Adipocyte (in vitro differentiated cells): ENCODE results near the gene VCL.
A peak's percentile ranks its signal among the peaks of the same experiment; 100 is the strongest.
"Not testable (repeated sequence)": the region's sequence is repeated elsewhere in the genome, so short reads cannot be mapped to it uniquely, and the experiment has no call there.

Experiments used
- DNase-seq: peaks from one replicate; pipeline ENCODE4 v3.0.0-alpha.2; 2015; ENCODE audit warnings: low read depth
- H3K27me3 ChIP-seq: replicated peaks from 2 replicates; pipeline ENCODE4 v1.7.0; 2013; ENCODE audit warnings: mild to moderate bottlenecking, low read length, moderate library complexity; ENCODE audit not compliant: control insufficient read depth, insufficient read depth
- H3K36me3 ChIP-seq: 2 replicates; pipeline ENCODE4 v1.7.0; 2013; ENCODE audit warnings: low read length, mild to moderate bottlenecking, moderate library complexity; ENCODE audit not compliant: control insufficient read depth, insufficient read depth, severe bottlenecking
- H3K4me1 ChIP-seq: 2 replicates; pipeline ENCODE4 v1.7.0; 2013; ENCODE audit warnings: mild to moderate bottlenecking, low read length, moderate library complexity; ENCODE audit not compliant: control insufficient read depth, insufficient read depth
- H3K4me3 ChIP-seq: 2 replicates; pipeline ENCODE4 v1.7.0; 2013; ENCODE audit warnings: mild to moderate bottlenecking, low read length, moderate library complexity
- H3K9ac ChIP-seq: 2 replicates; pipeline ENCODE4 v1.7.0; 2013; ENCODE audit warnings: mild to moderate bottlenecking, low read length, moderate library complexity
- H3K9me3 ChIP-seq: 2 replicates; pipeline ENCODE4 v1.7.0; 2013; ENCODE audit warnings: mild to moderate bottlenecking, low read length, moderate library complexity; ENCODE audit not compliant: control insufficient read depth

VCL gene

GRCh38 chr10:74048433-74048832 lies 50.5 kb downstream of the VCL start:
- H3K9me3 ChIP-seq: no peaks in the 10 kb centered on the region
- peaks cover 65% of the 10 kb centered on the region for H3K4me1 ChIP-seq
- no peaks in the 10 kb centered on the region for H3K27me3 ChIP-seq
- peak overlapping the region; percentile 80 for H3K9ac ChIP-seq
- H3K4me3 ChIP-seq: no peak overlapping the region
- peaks cover 31% of the 10 kb centered on the region for H3K36me3 ChIP-seq
- no peak for DNase-seq

GRCh38 chr10:74049955-74050354 lies 52.0 kb downstream of the VCL start:
- Histone ChIP-seq H3K9ac (peak overlapping the region; percentile 9), H3K27me3 (no peaks in the 10 kb centered on the region), H3K4me1 (peaks cover 65% of the 10 kb centered on the region), H3K36me3 (peaks cover 17% of the 10 kb centered on the region), H3K4me3 (no peak overlapping the region), H3K9me3 (no peaks in the 10 kb centered on the region)
- DNase-seq: no peak

- H3K9ac ChIP-seq: no peak overlapping the region
- H3K36me3 ChIP-seq: peaks cover 10% of the 10 kb centered on the region
- no peak overlapping the region for H3K4me3 ChIP-seq
- no peaks in the 10 kb centered on the region for H3K27me3 ChIP-seq
- DNase-seq: no peak
- H3K4me1 ChIP-seq: peaks cover 69% of the 10 kb centered on the region
- no peaks in the 10 kb centered on the region for H3K9me3 ChIP-seq
Observed at GRCh38 chr10:74050653-74051052, 52.7 kb downstream of the VCL start.

- H3K9me3 ChIP-seq: no peaks in the 10 kb centered on the region
- no peak for DNase-seq
- no peak overlapping the region for H3K4me3 ChIP-seq
- peaks cover 71% of the 10 kb centered on the region for H3K4me1 ChIP-seq
- no peaks in the 10 kb centered on the region for H3K27me3 ChIP-seq
- H3K36me3 ChIP-seq: no peaks in the 10 kb centered on the region
- no peak overlapping the region for H3K9ac ChIP-seq
Observed at GRCh38 chr10:74051736-74052342, 53.9 kb downstream of the VCL start.

- no peaks in the 10 kb centered on the region for H3K27me3 ChIP-seq
- no peak overlapping the region for H3K4me3 ChIP-seq
- no peaks in the 10 kb centered on the region for H3K36me3 ChIP-seq
- DNase-seq: no peak
- H3K4me1 ChIP-seq: peaks cover 68% of the 10 kb centered on the region
- no peak overlapping the region for H3K9ac ChIP-seq
- no peaks in the 10 kb centered on the region for H3K9me3 ChIP-seq
Observed at GRCh38 chr10:74052994-74053393, 55.1 kb downstream of the VCL start.

- Histone ChIP-seq H3K36me3 (no peaks in the 10 kb centered on the region), H3K4me1 (peaks cover 44% of the 10 kb centered on the region), H3K4me3 (no peak overlapping the region), H3K9ac (no peak overlapping the region), H3K27me3 (no peaks in the 10 kb centered on the region), H3K9me3 (no peaks in the 10 kb centered on the region)
- DNase-seq: no peak
Observed at GRCh38 chr10:74055383-74056049, 57.6 kb downstream of the VCL start.

GRCh38 chr10:74056050-74056818 lies 58.3 kb downstream of the VCL start:
- no peaks in the 10 kb centered on the region for H3K9me3 ChIP-seq
- peak overlapping the region; percentile 44 for H3K9ac ChIP-seq
- peak; percentile 66 for DNase-seq
- H3K4me1 ChIP-seq: peaks cover 44% of the 10 kb centered on the region
- peak overlapping the region; percentile 3 for H3K4me3 ChIP-seq
- no peaks in the 10 kb centered on the region for H3K36me3 ChIP-seq
- H3K27me3 ChIP-seq: no peaks in the 10 kb centered on the region

GRCh38 chr10:74058071-74058470 lies 60.2 kb downstream of the VCL start:
- Histone ChIP-seq H3K36me3 (no peaks in the 10 kb centered on the region), H3K9ac (no peak overlapping the region), H3K4me3 (no peak overlapping the region), H3K27me3 (no peaks in the 10 kb centered on the region), H3K4me1 (peaks cover 37% of the 10 kb centered on the region), H3K9me3 (no peaks in the 10 kb centered on the region)
- DNase-seq: no peak

- peaks cover 37% of the 10 kb centered on the region for H3K4me1 ChIP-seq
- H3K9me3 ChIP-seq: peaks cover 4% of the 10 kb centered on the region
- no peak overlapping the region for H3K9ac ChIP-seq
- no peaks in the 10 kb centered on the region for H3K27me3 ChIP-seq
- no peak overlapping the region for H3K4me3 ChIP-seq
- peaks cover 5% of the 10 kb centered on the region for H3K36me3 ChIP-seq
- no peak for DNase-seq
Observed at GRCh38 chr10:74058658-74059057, 60.7 kb downstream of the VCL start.

- Histone ChIP-seq H3K9me3 (peaks cover 10% of the 10 kb centered on the region), H3K4me1 (peaks cover 28% of the 10 kb centered on the region), H3K27me3 (no peaks in the 10 kb centered on the region), H3K4me3 (no peak overlapping the region), H3K36me3 (peaks cover 26% of the 10 kb centered on the region), H3K9ac (no peak overlapping the region)
- DNase-seq: no peak
Observed at GRCh38 chr10:74061104-74061503, 63.2 kb downstream of the VCL start.

- H3K9ac ChIP-seq, H3K9me3 ChIP-seq, DNase-seq, H3K4me3 ChIP-seq, H3K27me3 ChIP-seq: not testable (repeated sequence)
- Histone ChIP-seq H3K36me3 (peaks cover 29% of the 10 kb centered on the region), H3K4me1 (peaks cover 20% of the 10 kb centered on the region)
Observed at GRCh38 chr10:74061978-74062377, 64.1 kb downstream of the VCL start.
